ENCODE data around the gene SCUBE3. TPM values are rescaled to one million over a fixed set of nuclear protein-coding genes. Genes with fewer than 3 reads are reported as not detected.

SCUBE3 gene
- total RNA-seq, 1 experiment from 2014 or later, result 0.17 TPM

DNA sequence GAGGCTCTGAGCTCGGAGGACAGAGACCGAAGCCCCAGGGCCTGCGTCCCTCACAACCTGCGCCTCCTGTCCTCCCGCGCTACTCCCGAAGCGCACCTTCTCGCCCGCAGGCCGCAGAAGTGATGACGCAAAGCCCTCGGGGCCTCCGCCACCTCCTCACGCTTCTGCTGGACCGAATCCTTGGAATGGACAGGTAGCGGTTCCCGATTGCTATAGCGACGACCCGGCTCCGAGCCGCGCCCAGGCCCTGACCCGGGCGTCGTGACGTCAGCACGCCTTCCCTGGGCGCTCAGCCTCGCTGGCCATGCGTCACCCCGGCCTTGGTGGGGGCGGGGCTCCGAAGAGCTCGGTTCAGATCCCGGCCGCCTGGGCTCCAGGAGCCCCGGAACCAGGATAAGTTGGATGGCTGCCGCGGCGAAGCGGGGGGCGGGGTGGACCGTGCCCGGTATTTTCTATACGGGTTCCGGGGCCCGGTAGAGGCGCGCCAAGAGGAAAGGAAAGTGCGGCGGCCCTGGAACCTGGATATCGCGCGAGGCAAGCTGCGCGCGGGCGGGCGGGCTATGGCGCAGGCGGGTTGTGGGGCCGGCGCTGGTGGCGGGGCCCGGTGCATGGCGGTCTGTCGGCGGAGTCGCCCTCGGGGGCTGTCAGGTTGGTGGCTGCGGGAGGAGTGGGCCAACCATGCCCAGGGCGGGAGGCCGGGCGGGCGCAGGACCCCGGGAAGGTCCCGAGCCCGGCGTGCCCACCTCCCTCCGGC, 45.6 kb downstream of the SCUBE3 start, which contains the start of gene ZNF76:
TSS of gene ZNF76 (plus strand) at position 542 of the 754 bp plus-strand sequence. CDS start 21,417 bp downstream, outside the sequence.
- intact Hi-C loops (cut with micrococcal nuclease; ENCODE audit: unreplicated experiment), result no loop called here
- H3K9me2 ChIP-seq (ENCODE audit: insufficient read depth), result no peaks in the 10 kb centered on the region
- peaks cover 16% of the 10 kb centered on the region; the same call in 1 of the 2 replicates for H3K4me1 ChIP-seq (replicated peaks; ENCODE audit: insufficient read depth)
- POLR2A ChIA-PET (ENCODE audit: unreplicated experiment), result interaction anchor here (0.5 to 0.7 kb wide), 3 partner anchors 233 to 605 kb away, joined by 3 to 6 read pairs (median 4); no protein-coding TSS in a partner anchor
- no peaks in the 10 kb centered on the region for H3K36me3 ChIP-seq (ENCODE audit: low read depth)
- H3K79me2 ChIP-seq (ENCODE audit: low read depth), result peaks cover 31% of the 10 kb centered on the region
- DNase-seq, result peak; percentile 86 to 97
- CTCF ChIA-PET, result interaction anchor here (0.5 to 1.0 kb wide), 3 partner anchors 119 to 817 kb away, joined by 3 to 5 read pairs (median 3); no protein-coding TSS in a partner anchor
- H2AFZ ChIP-seq, result peak within 1 kb of the TSS; percentile 99
- peak within 1 kb of the TSS; percentile 96 for H3K4me2 ChIP-seq
- no peak for TF ChIP-seq EZH2 (IDR thresholded peaks at IDR 0.05; ENCODE audit: low read depth)
- TF ChIP-seq, protein P1, sequence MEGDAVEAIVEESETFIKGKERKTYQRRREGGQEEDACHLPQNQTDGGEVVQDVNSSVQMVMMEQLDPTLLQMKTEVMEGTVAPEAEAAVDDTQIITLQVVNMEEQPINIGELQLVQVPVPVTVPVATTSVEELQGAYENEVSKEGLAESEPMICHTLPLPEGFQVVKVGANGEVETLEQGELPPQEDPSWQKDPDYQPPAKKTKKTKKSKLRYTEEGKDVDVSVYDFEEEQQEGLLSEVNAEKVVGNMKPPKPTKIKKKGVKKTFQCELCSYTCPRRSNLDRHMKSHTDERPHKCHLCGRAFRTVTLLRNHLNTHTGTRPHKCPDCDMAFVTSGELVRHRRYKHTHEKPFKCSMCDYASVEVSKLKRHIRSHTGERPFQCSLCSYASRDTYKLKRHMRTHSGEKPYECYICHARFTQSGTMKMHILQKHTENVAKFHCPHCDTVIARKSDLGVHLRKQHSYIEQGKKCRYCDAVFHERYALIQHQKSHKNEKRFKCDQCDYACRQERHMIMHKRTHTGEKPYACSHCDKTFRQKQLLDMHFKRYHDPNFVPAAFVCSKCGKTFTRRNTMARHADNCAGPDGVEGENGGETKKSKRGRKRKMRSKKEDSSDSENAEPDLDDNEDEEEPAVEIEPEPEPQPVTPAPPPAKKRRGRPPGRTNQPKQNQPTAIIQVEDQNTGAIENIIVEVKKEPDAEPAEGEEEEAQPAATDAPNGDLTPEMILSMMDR (conservative IDR thresholded peaks at IDR 0.05), result no peak
- H4K20me1 ChIP-seq (ENCODE audit: insufficient read depth), result no peaks in the 10 kb centered on the region
- peak within 1 kb of the TSS; percentile 92 for H3K4me3 ChIP-seq
- peaks cover 20% of the 10 kb centered on the region for H3F3A ChIP-seq (ENCODE audit: insufficient read depth, low read depth)
- H3K9me3 ChIP-seq (ENCODE audit: insufficient read depth, low read depth), result no peaks in the 10 kb centered on the region
- H3K27ac ChIP-seq, result peak within 1 kb of the TSS; percentile 92
- no peaks in the 10 kb centered on the region for H3K27me3 ChIP-seq (ENCODE audit: insufficient read depth, low read depth)
- no TSS peak for BruUV-seq (replicated peaks)

DNA sequence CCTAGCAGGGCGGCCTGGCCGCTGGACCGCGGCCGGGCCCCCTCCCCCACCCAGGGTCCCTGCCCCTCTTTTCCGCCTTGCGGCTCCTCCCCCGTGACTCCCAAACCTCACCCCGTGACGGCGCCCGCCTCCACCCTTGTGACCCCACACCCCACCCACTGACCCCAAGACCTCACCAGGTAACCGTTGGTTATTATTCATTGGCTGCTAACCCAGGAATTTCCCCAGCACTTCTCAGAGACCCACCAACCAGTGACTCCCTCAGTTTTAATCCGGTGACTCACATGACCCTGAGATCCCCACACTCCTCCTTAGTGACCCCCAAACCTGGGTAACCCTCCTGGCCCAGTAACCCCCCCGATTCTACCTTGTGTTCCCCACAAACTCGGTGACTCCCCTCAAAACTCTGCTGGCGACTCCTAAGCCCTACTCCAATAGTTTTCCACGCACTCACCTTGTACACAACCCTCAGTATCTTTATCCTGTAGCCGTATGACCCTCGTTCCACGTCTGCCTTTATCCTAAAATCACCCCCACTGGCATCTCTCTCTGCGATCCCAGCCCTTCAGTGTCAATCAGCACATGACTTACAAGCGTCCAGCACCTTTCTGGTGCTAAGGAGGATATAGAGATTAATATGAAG, 46.3 kb downstream of the SCUBE3 start:
- Histone ChIP-seq H3K9me2 (ENCODE audit: insufficient read depth) (no peaks in the 10 kb centered on the region), H3K4me3 (peak overlapping the region; percentile 92), H2AFZ (peak overlapping the region; percentile 99), H3F3A (ENCODE audit: insufficient read depth, low read depth) (peaks cover 20% of the 10 kb centered on the region), H3K79me2 (ENCODE audit: low read depth) (peaks cover 31% of the 10 kb centered on the region), H4K20me1 (ENCODE audit: insufficient read depth) (no peaks in the 10 kb centered on the region), H3K36me3 (ENCODE audit: low read depth) (no peaks in the 10 kb centered on the region), H3K4me2 (peak overlapping the region; percentile 96), H3K27ac (peak overlapping the region; percentile 92), H3K9me3 (ENCODE audit: insufficient read depth, low read depth) (no peaks in the 10 kb centered on the region), H3K4me1 (replicated peaks; ENCODE audit: insufficient read depth) (peaks cover 16% of the 10 kb centered on the region; the same call in 1 of the 2 replicates), H3K27me3 (ENCODE audit: insufficient read depth, low read depth) (no peaks in the 10 kb centered on the region)
- ChIA-PET POLR2A (ENCODE audit: unreplicated experiment) (interaction anchor here (0.6 to 0.7 kb wide), 2 partner anchors 234 to 603 kb away, joined by 4 to 6 read pairs; no protein-coding TSS in a partner anchor), CTCF (interaction anchor here (1.0 kb wide), 1 partner anchor 120 kb away, joined by 3 read pairs; no protein-coding TSS in a partner anchor)
- intact Hi-C loops (cut with micrococcal nuclease; ENCODE audit: unreplicated experiment), result no loop called here
- TF ChIP-seq EZH2 (IDR thresholded peaks at IDR 0.05; ENCODE audit: low read depth), result no peak
- TF ChIP-seq, protein P1 (conservative IDR thresholded peaks at IDR 0.05), result no peak
- DNase-seq, result peak; percentile 52 to 69
- BruUV-seq (replicated peaks), result TSS peak; percentile 58
